Femur (tissue), 1 donor: ENCODE measurements around the gene CCDC17.
"Not testable (repeated sequence)": the region's sequence is repeated elsewhere in the genome, so short reads cannot be mapped to it uniquely, and the experiment has no call there.

Experiments used
- DNase-seq: peaks from one replicate; pipeline ENCODE4 v3.0.0-alpha.2; 2017

CCDC17 gene

DNA sequence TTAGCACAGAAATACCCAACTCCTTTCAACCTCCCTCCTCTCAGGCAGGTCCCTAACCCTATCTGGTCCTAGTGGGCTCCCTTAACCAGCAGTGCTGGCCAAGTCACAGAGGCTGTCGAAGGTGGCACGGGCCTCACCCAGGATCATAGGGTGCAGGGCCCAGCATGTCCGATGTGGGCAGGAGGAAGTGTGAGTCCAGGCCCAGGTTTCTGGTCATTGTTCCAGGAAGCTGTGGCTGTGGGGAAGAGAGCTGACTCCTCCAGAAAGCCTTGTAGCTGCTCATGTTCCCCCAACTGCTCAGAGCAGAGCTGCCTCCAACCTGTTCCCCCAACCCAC lies 2.4 kb downstream of the CCDC17 start:
- DNase-seq: no peak

- no peak for DNase-seq
These were observed 3.0 kb downstream of the CCDC17 start for GRCh38 chr1:45620588-45621500.

DNA sequence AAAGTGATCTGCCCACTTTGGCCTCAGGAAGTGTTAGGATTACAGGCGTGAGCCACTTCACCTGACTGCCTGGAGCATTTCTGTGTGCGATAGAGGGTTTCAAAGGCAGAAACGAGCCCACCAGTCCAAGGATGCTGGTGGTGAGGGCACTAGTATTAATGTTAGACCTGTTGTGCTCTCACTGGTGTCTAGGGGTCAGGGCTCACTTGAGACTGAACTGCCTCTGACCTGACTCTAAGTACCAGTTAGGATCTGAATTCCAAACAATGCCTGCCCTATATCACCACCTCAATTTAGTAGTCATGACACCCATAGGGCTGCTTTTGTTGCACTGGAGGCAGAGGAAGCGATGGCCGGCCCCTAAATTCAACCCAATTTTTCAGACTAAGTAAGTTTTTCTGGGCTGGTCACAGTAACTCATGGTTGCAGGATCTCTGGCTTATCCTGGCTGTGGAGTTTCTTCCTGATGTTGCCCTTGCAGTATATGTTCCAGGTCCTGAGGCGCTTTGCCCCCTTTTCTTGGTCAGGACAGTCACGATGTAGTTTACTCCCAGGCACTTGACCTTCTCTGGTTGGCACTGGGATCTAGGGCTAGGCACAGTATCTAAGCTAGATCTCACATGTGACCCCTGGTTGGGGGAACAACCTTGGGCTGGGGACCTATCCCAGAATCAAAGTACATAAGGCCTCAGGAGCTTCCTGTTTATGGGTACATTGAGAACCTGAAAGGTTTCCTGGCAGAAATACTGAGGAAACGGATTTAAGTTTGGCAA lies 4.5 kb downstream of the CCDC17 start:
- DNase-seq: no peak

- DNase-seq: no peak
These were observed 6.2 kb downstream of the CCDC17 start for GRCh38 chr1:45617618-45618017.

DNA sequence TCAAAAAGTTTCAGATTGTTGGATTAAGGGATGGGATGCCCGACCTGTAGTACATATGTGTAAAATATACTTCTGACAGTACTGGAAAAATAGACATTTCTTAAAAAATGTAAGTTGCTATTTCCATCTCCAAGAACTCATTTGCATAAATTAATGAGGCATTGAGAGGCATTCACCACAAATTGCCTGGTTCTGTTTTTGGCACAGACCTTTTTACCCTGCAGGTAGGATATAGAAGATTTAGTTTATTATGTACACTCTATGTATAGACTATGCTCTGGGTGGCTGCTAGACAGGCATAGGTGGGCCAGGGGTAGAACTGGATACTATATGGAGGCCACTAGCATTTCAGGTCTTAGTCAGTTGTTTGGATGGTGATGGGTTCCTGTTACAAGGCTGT lies 8.0 kb downstream of the CCDC17 start:
- no peak for DNase-seq

DNA sequence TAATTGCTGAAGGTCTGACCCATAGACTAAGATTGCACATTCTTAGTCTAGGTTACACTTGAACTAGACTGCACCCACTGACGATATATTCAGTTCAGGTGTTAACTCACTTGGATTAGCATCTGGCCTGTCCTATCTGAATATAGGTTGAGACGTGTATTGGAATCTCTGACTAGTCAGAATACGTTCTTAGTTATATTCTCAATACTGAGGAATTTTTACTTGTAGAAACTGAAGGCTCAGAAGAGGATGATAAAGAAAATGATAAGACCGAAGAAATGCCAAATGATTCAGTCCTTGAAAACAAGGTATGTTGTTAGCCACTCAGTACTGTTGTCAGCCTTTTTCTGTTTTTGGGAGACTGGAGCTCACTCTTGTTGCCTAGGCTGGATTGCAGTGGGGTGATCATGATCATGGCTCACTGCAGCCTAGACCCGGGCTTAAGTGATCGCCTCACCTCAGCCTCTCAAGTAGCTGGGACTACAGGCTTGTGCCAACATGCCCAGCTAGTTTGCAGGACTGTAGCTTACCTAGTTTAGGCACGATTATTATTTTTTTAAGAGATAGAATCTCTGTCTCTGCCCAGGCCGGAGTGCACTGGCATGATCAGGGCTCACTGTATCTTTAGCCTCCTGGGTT lies 10.8 kb downstream of the CCDC17 start:
- no peak for DNase-seq

DNA sequence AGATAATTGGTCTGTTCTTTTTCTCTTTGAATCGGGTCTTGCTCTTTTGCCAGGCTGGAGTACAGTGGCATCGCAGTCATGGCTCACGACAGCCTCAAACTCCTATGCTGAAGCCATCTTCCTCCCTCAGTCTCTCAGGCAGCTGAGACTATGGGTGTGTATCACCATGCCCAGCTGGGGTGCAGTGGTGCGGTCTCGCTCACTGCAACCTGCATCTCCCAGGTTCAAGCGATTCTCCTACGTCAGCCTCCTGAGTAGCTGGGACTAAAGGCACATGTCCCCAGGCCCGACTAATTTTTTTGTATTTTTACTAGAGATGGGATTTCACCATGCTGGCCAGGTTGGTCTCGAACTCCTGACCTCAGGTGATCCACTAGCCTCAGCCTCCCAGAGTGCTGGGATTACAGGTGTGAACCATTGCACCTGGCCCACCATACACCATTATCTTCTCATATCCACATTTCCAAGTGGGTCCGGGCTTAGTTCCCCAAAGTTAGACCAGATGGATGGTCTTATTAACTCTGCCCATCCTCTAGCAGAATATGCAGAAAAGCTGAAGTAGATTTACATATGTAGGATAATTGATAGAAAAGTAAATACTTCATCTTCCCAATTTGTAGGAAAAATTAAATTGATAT lies 13.1 kb downstream of the CCDC17 start:
- no peak for DNase-seq

DNA sequence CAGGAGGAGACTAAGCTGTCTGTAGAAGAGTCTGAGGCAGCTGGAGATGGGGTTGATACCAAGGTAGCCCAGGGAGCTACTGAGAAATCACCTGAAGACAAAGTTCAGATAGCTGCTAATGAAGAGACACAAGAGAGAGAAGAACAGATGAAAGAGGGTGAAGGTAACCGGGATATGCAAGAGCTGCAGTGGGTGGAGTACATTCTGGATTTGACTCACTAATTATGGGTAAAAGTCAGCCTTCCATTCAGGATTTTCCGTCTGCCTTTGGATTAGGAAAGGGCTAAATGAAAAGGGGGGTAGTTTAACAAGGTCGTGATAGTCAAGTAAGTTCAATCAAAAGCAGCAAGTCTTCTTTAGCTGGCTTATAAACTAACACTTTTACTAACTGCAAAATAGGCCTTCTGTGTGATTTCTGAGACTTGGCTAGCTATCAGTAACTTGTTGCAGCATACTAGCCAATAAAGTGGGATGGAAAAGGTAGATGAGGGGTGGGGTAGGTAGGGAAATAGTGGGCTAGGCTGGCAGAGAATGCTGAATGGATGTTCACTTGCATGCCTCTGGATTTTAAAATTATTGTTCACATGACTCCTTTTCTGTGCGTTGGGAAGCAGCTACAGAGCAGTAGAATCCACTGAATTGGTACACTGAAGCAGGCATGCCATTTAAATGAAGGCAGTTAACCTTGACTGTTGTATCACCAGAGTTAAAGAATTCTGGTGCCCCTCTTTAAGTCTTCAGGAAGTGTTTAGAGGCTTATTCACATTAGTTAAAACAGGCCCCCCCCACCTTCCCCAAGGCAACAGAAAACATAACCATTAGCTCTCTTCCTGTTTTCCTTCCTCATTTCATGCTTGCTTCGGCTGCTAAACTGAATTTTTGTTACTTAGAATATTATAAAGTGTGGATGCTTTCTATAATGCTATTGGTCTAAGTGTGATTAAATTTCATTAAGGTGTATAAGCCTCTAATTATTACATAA lies 15.4 kb downstream of the CCDC17 start:
- no peak for DNase-seq

- DNase-seq: no peak
These were observed 16.3 kb downstream of the CCDC17 start for GRCh38 chr1:45607404-45608074.

- DNase-seq: no peak
These were observed 19.6 kb downstream of the CCDC17 start for GRCh38 chr1:45604239-45604638.

DNA sequence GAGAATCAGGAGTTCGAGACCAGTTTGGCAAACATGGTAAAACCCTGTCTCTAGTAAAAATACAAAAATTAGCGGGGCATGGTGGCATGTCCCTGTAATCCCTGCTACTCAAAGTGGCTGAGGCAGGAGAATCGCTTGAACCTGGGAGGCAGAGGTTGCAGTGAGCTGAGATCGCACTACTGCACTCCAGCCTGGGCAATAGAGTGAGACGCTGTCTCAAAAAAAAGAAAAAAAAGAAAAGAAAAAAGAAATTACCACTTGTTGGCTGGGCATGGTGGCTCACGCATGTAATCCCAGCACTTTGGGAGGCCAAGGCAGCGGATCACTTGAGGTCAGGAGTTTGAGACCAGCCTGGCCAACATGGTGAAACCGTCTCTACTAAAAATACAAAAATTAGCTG lies 27.1 kb downstream of the CCDC17 start:
- DNase-seq: not testable (repeated sequence)

GRCh38 chr1:45594412-45594811 lies 29.4 kb downstream of the CCDC17 start:
- DNase-seq: no peak

DNA sequence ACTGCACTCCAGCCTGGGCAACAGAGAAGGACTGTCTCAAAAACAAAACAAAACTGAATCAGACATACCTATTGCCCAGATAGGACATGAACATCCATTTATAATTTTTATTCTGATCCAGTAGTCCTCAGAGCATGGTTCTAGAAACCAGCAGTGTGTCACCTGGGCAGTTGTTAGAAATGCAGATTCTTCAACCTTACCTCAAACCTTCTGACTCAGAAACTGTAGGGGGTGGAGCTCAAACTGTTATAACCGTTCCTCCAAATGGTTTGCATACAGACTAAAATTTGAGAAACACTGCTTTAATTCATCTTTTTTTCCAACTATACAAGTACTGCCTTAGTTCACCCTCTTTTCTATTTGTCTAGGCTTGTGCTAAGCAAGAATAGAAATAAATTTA lies 34.0 kb downstream of the CCDC17 start:
- no peak for DNase-seq

DNA sequence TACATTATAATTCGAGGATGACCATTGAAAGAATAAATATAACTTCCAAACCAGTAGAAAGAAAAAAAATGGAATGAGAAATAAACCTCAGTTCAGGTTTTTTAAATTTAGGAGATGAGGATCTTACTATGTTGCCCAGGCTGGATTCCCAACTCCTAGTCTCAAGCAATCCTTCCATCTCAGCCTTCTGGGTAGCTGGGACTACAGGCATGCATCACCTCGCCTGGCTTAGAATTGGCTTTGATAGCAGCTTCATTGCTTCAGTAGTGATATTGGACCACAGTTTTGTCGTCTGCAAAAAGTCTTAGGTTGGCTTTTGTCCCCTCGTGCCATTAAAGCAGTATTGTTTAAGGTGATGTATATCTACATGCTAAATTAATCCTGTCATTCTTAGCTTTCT lies 37.1 kb downstream of the CCDC17 start:
- no peak for DNase-seq

DNA sequence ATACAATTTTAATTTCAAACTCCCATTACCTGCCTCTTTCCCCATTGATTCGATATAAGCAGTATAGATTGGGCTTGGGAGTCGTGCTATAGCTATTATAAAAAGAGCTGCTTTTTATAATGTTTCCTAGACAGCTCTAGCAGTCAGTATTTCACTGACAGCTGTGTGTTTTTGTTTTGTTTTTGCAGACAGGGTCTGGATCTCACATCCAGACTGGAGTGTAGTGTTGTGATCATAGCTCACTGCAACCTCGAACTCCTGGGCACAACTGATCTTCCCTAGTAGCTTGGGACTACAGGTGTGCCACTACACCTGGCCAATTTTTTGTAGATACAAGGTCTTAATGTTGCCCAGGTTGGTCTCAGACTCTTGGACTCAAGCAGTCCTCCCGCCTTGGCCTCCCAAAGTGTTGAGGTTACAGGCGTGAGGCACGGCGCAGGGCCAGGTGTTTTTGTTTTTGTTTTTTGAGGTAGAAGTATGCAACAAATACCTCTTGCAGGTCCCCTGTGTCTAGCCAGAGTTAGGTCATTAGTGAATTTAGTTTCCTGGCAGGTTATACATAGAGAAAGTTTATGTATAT lies 38.3 kb downstream of the CCDC17 start:
- no peak for DNase-seq

DNA sequence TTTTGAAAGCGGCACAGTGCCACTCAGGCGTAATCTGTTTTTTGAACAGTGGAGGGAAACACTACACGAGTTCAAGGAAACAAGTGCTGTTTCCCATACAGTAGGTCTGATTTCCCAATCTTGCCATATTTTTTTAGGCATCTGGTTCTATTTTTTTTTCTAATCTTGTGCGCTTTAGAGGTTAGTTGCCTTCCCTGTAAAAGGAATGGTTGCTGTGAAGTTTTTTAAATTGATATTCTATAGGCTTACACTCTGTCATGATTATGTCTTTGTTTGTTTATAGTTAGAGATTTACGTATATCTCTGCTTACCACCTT lies 38.8 kb downstream of the CCDC17 start:
- no peak for DNase-seq

- peak; percentile 95 for DNase-seq
These were observed 39.3 kb downstream of the CCDC17 start for GRCh38 chr1:45584351-45585109.

DNA sequence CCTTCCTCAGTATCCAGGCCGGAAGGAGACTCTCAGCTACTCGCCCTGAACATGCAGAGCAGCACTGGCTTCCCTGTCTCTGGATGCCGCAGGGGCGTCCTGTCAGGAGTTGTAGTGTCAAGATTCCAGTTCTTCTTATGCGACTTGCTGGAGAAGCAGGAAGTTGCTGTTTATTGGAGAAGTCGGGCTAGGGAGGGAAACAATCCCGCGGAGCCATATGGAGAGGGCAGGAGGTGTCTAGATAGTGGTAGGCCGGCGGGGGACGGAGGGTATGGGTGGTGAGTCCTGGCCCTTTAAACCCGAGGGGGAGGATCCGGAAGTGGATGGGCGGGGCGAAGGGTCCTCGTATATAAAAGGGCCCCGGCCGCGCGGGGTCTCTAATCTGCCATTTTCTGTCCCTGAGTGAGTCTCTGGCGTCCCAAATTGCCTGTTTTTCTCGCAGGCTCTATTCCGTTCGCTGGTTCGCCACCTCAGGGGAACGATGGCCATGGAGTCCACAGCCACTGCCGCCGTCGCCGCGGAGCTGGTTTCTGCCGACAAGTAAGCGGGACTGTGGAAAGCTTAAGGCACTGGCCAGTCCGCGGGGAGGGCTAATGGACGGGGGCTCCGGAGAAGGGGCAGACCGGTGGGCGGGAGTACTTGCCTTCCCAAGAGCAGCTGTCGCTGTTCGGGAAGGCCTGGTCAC lies 40.0 kb downstream of the CCDC17 start, which contains the start of gene NASP:
Gene NASP (plus strand): TSS at position 376 of the 685 bp plus-strand sequence. CDS start 106 bp downstream, at position 482.
- DNase-seq: peak; percentile 94

DNA sequence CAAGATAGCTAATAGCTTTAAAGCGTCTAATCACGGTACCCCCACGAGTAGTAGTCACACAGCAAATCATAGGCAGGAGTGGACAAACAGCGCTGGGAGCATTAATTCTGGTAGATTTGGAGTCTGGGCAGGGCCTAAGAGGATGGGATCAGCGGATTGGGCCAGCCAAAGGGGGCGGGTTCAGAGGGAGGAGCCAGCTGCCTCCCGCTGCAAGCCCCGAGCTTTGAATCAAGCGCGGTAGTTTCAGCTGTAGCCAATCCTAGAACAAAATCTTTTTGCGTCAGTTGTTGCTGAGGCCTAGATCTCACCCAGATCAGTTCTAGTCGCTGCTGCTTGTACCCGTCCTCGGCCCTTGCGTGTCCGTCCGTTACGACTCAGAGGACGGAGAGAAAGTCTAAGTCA lies 40.6 kb downstream of the CCDC17 start:
- peak; percentile 98 for DNase-seq
